ENCODE data around the gene PAGE2B.

PAGE2B gene, protein sequence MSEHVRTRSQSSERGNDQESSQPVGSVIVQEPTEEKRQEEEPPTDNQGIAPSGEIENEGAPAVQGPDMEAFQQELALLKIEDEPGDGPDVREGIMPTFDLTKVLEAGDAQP

DNA sequence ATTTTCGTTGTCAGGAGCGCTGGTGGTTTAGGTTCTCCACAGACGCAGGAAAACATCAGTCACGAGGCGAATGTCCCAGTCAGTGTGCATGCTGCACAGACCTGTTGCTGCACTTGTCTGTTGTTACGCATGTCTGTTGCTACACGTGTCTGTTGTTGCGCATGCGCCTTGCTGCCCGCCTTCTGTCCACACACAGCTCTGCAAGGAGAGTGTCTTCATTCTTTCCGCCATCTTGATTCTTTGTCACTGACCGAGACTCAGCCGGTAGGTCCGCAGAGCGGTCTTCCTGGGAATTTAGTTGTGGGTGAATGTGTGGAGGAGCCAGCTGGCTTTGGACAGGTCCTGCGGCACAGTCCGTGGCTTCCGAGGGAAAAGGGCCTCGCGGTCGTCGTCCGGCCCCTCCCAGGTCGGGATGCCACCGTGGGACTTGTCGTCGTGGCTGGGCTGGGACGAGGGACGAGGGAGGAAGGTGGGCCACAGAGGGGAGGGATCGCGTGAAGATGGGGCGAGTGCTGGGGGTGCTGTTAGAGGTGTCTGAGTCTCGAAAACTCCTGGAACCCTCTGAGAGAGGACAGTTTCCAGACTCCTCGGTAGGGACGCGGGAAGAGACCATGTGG lies at the start of gene PAGE2B:
PAGE2B (plus strand) TSS at position 180 of the 617 bp plus-strand sequence. CDS start 1,012 bp downstream, outside the sequence.
- no peak within 1 kb of the TSS for H3K27ac ChIP-seq
- TF ChIP-seq, protein P1, sequence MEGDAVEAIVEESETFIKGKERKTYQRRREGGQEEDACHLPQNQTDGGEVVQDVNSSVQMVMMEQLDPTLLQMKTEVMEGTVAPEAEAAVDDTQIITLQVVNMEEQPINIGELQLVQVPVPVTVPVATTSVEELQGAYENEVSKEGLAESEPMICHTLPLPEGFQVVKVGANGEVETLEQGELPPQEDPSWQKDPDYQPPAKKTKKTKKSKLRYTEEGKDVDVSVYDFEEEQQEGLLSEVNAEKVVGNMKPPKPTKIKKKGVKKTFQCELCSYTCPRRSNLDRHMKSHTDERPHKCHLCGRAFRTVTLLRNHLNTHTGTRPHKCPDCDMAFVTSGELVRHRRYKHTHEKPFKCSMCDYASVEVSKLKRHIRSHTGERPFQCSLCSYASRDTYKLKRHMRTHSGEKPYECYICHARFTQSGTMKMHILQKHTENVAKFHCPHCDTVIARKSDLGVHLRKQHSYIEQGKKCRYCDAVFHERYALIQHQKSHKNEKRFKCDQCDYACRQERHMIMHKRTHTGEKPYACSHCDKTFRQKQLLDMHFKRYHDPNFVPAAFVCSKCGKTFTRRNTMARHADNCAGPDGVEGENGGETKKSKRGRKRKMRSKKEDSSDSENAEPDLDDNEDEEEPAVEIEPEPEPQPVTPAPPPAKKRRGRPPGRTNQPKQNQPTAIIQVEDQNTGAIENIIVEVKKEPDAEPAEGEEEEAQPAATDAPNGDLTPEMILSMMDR (conservative IDR thresholded peaks at IDR 0.05) = no peak
- no peak for TF ChIP-seq ZFX (IDR thresholded peaks at IDR 0.05)

DNA sequence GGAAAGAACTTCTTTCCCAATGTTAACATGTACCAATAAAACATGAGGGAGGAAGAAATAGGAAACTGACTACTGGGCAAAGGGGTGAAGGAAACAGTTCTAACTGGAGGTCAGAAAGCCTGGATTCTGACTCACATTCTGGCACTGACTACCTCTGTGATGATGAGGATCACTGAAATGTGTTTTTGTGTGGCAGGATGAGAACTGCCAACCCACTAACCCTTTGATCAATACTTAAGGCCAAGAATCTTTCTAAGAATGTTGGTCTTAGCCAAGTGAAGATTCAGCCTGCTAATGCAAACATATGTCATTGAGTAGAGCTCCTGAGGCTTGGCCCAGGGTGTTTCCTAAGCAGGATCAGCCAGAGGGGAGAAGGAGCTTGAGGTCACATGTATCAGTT lies 48.7 kb upstream of the PAGE2B start:
- TF ChIP-seq ZFX (IDR thresholded peaks at IDR 0.05) = no peak
- TF ChIP-seq, protein P1 (conservative IDR thresholded peaks at IDR 0.05) = no peak

DNA sequence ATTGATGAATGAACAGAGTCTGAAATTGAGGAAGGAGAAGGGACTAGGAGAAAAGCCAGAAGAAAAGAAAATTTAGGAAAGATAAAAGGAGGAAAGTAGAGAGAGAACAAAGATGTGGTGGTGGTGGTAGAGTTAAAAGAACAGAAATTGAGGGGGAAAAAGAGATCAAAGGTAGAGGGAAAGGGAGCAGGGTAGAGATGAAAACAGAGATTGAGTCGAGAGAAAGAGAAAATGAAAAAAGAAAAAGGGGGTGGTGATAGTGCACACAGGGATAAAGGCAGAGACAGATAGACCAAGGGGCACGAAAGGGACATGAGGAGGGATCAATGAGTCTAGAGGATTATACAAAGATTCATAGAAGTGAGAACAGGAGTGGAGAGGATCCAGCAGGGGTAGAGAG lies 48.0 kb upstream of the PAGE2B start:
- no peak for TF ChIP-seq ZFX (IDR thresholded peaks at IDR 0.05)
- TF ChIP-seq, protein P1 (conservative IDR thresholded peaks at IDR 0.05) = no peak
- H3K27ac ChIP-seq = no peak overlapping the region

More for the DNA sequence above, 48.7 kb upstream of the PAGE2B start:
- no peak overlapping the region for H3K27ac ChIP-seq

DNA sequence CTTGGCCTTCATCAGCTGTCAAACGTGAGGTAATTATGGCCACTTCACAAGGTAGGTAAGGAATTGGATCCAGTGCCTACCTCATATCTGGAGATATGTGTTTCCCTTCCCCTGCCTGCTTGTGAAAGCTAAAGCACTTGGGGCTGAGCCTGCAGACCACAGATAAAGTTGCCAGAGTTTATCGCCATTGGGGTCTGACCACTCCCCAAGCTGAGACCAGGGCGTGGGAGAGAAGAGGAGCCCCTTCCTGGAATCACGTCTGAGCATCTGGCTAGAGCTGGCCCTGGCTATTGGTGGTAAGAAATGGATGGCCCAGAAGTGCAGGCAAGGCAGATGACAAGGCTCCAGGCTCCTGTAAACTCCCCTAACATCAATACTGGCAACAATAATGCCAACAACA lies 46.8 kb upstream of the PAGE2B start:
- TF ChIP-seq ZFX (IDR thresholded peaks at IDR 0.05) = no peak
- TF ChIP-seq, protein P1 (conservative IDR thresholded peaks at IDR 0.05) = no peak
- no peak overlapping the region for H3K27ac ChIP-seq

DNA sequence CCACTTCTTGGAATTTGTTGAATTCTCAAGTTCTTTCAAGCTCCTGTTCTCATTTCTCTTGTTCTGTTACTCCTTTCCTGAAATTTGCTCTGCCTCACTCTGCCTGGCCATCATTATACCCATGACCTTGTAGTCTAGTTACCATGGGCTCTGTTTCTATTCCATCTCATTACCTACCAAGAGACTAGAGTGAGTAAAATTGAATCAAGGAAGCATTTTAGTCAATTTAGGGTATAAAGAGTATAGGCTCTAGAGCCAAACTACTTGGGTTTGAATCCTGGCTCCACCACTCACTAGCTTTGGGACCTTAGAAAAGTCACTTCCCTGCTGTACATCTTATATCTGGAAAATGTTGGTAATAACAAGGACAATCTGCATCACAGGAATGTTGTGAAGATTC lies 46.2 kb upstream of the PAGE2B start:
- no peak overlapping the region for H3K27ac ChIP-seq
- no peak for TF ChIP-seq ZFX (IDR thresholded peaks at IDR 0.05)
- TF ChIP-seq, protein P1 (conservative IDR thresholded peaks at IDR 0.05) = no peak

DNA sequence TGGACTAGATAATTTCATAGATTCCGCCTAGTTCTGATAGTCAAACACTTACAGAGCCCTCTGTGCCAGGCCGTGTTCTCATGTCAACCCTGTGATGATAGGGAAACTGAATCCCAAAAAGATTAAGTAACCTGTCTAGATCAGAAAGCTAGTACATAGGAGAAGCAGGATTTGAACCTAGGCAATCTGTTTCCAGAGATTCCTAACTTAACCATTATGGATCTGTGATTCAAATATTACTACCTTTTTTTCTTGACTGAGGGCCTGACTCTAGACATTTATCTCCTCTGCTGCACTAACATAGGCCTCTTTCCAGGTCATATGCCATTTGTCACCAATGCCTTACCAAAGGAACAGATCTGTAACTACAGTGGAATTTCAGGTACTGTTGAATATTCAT lies 45.5 kb upstream of the PAGE2B start:
- H3K27ac ChIP-seq = no peak overlapping the region
- no peak for TF ChIP-seq ZFX (IDR thresholded peaks at IDR 0.05)
- TF ChIP-seq, protein P1 (conservative IDR thresholded peaks at IDR 0.05) = no peak

DNA sequence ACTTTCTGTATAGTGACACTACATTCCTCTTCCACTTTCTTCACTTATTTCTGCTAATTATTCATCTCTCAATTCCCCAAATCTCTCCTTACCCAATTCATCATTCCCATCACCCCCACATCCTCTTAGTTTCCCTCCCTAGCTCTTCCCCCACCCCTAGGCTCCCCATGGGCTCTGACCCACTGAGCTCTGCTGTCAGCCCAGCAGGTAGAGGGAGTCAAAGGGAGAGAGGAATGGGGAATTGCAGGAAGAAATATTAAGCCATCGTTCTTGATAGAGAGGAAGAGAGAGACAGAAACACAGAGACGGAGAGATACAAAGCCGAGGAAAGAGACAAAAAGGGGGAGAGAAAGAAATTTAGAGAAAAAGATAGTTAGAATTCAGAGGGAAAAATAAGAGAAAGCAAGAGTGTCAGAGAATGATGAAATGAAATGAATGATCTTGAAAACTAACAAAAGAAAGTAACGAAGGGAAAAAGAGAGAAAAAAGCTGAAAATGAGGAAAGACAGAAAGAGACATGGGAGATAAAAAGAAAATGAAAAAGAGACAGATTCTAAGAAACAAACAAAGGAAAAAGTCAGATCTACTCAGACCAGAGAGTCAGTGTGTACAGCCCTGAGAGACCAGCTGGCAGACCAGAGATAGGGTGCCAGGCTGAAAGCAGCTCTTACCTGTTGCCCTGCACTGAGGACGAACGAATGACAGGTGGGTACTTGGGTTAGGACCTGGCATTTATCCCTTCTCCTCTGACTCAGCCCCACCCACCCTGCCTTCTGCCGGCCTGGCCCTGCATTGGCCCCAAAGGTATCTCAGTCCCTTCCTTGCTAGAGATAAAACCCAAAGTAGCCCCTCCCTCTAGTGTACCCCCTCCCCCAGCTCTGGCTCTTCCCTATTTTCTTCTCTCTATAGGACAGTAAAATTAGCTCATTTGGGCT lies 44.3 kb upstream of the PAGE2B start, which contains the start of gene ALAS2:
ALAS2 (minus strand) TSS at position 707 of the 935 bp plus-strand sequence. CDS start 4,977 bp downstream, outside the sequence.
- H3K27ac ChIP-seq = no peak within 1 kb of the TSS
- TF ChIP-seq, protein P1 (conservative IDR thresholded peaks at IDR 0.05) = no peak
- TF ChIP-seq ZFX (IDR thresholded peaks at IDR 0.05) = no peak

All from C4-2B (cell line).